Right lobe of liver (tissue), 4 donors: ENCODE measurements around the gene SLC22A5.

Source experiments
- CTCF ChIP-seq, 4 donors: fragments of 200-600 bp in 3 of 4; fragments of 450-650 bp in 1 of 4; IDR thresholded peaks; one replicate each; pipeline versions ENCODE4 v1.5.1 to v1.8.0; 2016 to 2022; ENCODE audit warnings: antibody characterized with exemption in 4 of 4, mild to moderate bottlenecking in 2 of 4
- POLR2A ChIP-seq: fragments of 450-650 bp; IDR thresholded peaks from one replicate; pipeline ENCODE4 v1.6.1; 2017; ENCODE audit warnings: antibody characterized with exemption, mild to moderate bottlenecking
- donor health status: DM: no; HTN: no; CAD: no.
- donor health status: DM: no; HTN: no; CAD: no.
- donor health status: DM: no; HTN: yes; CAD: no.

- no peak for TF ChIP-seq CTCF (IDR thresholded peaks at IDR 0.05)
- no peak for TF ChIP-seq POLR2A
Measured at GRCh38 chr5:132364319-132364718, 5.2 kb upstream of the SLC22A5 start.
